Cardiac fibroblast (primary cell): Measurements from ENCODE around the gene KCNRG.

Experiments used
- DNase-seq, 2 donors: peaks; one replicate each; pipeline versions ENCODE4 v3.0.0 to v3.0.0-alpha.2; 2010; ENCODE audit warnings: low read depth in 2 of 2
- H3K4me3 ChIP-seq, 2 donors: replicated peaks in 1 of 2; 1 replicate in 1 of 2; 2 replicates in 1 of 2; pipeline ENCODE4 v1.5.1; 2011; ENCODE audit warnings: low read depth in 2 of 2, low read length in 2 of 2, mild to moderate bottlenecking in 2 of 2, moderate library complexity in 1 of 2
- CTCF ChIP-seq: IDR thresholded peaks from one replicate; pipeline ENCODE4 v1.5.1; 2011; ENCODE audit warnings: low read depth, mild to moderate bottlenecking, low read length, inconsistent platforms

The KCNRG gene

GRCh38 chr13:50006426-50007135 is 8.7 kb upstream of the KCNRG start:
- peak; percentile 55 to 76 for DNase-seq
- no peak for TF ChIP-seq CTCF
- no peak overlapping the region for H3K4me3 ChIP-seq

GRCh38 chr13:50011461-50011860 is 3.8 kb upstream of the KCNRG start:
- DNase-seq = no peak
- H3K4me3 ChIP-seq = no peak overlapping the region
- TF ChIP-seq CTCF = no peak

GRCh38 chr13:50012396-50013169 is 2.7 kb upstream of the KCNRG start:
- TF ChIP-seq CTCF = no peak
- DNase-seq = peak in 1 of 2 donors; percentile 33
- H3K4me3 ChIP-seq = no peak overlapping the region

- H3K4me3 ChIP-seq = no peak overlapping the region
- TF ChIP-seq CTCF = no peak
- DNase-seq = no peak
Observed at GRCh38 chr13:50014386-50014785, 858 bp upstream of the KCNRG start.

- no peak for TF ChIP-seq CTCF
- no peak overlapping the region for H3K4me3 ChIP-seq
Observed at GRCh38 chr13:50015750-50016149, 506 bp downstream of the KCNRG start.

GRCh38 chr13:50016444-50016843 is 1.2 kb downstream of the KCNRG start:
- peak; percentile 48 to 57 for DNase-seq

More at GRCh38 chr13:50015750-50016149, 506 bp downstream of the KCNRG start:
- no peak for DNase-seq

More at GRCh38 chr13:50016444-50016843, 1.2 kb downstream of the KCNRG start:
- no peak overlapping the region for H3K4me3 ChIP-seq
- TF ChIP-seq CTCF = no peak
